NB4 (cell line): ENCODE results near the gene SESTD1.

Source experiments
- DNase-seq: peaks from one replicate; pipeline ENCODE4 v3.0.0; 2010; ENCODE audit warnings: low read depth
- H3K4me3 ChIP-seq: one replicate; pipeline ENCODE4 v1.5.1; 2011; ENCODE audit warnings: mild to moderate bottlenecking, low read depth, low read length, moderate library complexity
- CTCF ChIP-seq: IDR thresholded peaks from one replicate; pipeline ENCODE4 v1.5.1; 2012; ENCODE audit warnings: low read depth, low read length
- MAX ChIP-seq: IDR thresholded peaks from 2 replicates; pipeline ENCODE4 v1.6.1; 2011; ENCODE audit warnings: low read depth, low read length
- MYC ChIP-seq: IDR thresholded peaks from 2 replicates; pipeline ENCODE4 v1.6.1; 2011; ENCODE audit warnings: low read depth, low read length
- POLR2A ChIP-seq: IDR thresholded peaks from 2 replicates; pipeline ENCODE4 v1.6.1; 2011; ENCODE audit warnings: mild to moderate bottlenecking; ENCODE audit not compliant: insufficient read length; ENCODE audit errors: extremely low read depth

The SESTD1 gene

GRCh38 chr2:179191110-179191509 lies 73.5 kb downstream of the SESTD1 start:
- no peak for DNase-seq
- H3K4me3 ChIP-seq, result no peak overlapping the region
- TF ChIP-seq MYC (no peak), CTCF (no peak), MAX (no peak), POLR2A (no peak)

GRCh38 chr2:179186126-179186525 lies 78.5 kb downstream of the SESTD1 start:
- DNase-seq, result no peak
- TF ChIP-seq MAX (no peak), CTCF (no peak), POLR2A (no peak), MYC (no peak)
- H3K4me3 ChIP-seq, result no peak overlapping the region

- TF ChIP-seq MAX, result no peak
- TF ChIP-seq POLR2A, result no peak
- no peak for DNase-seq
- no peak overlapping the region for H3K4me3 ChIP-seq
These were observed 80.0 kb downstream of the SESTD1 start for GRCh38 chr2:179184610-179185009.

- no peak overlapping the region for H3K4me3 ChIP-seq
- no peak for TF ChIP-seq MAX
- TF ChIP-seq MYC, result no peak
- no peak for DNase-seq
These were observed 83.6 kb downstream of the SESTD1 start for GRCh38 chr2:179181002-179181401.

- TF ChIP-seq MYC, result no peak
- no peak for TF ChIP-seq POLR2A
- no peak for TF ChIP-seq MAX
- no peak for TF ChIP-seq CTCF
- no peak overlapping the region for H3K4me3 ChIP-seq
- no peak for DNase-seq
These were observed 84.4 kb downstream of the SESTD1 start for GRCh38 chr2:179180242-179180641.

GRCh38 chr2:179179719-179180118 lies 84.9 kb downstream of the SESTD1 start:
- TF ChIP-seq CTCF (no peak), MAX (no peak), MYC (no peak), POLR2A (no peak)
- H3K4me3 ChIP-seq, result no peak overlapping the region
- DNase-seq, result no peak

- no peak for TF ChIP-seq CTCF
- no peak for TF ChIP-seq MAX
- no peak for TF ChIP-seq MYC
- no peak for TF ChIP-seq POLR2A
- DNase-seq, result no peak
- no peak overlapping the region for H3K4me3 ChIP-seq
These were observed 86.9 kb downstream of the SESTD1 start for GRCh38 chr2:179177694-179178093.
